Measurements from ENCODE around the gene ARPIN. TPM values are rescaled to one million over a fixed set of nuclear protein-coding genes. Genes with fewer than 3 reads are reported as not detected.
A peak's percentile ranks its signal among the peaks of the same experiment; 100 is the strongest.

ARPIN gene
- total and polyA plus RNA-seq, 8 donors: 31.1 to 37.4 (median 35.6) TPM

DNA sequence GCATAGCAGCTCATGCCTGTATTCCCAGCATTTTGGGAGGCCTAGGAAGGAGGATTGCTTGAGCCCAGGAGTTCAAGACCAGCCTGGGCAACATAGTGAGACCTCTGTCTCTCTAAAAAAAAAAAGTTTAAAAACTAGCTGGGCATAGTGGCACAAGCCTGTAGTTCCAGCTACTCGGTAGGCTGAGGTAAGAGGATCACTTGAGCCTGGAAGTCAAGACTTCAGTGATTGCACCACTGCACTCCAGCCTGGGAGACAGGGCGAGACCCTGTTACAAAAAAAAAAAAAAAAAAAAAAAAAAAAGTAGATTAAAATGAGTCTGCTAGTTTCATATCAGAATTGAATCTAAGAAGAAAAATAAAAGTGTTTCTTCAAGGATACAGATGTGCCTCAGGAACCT, 65.7 kb downstream of the ARPIN start:
- Histone ChIP-seq H3K9me3 (no peaks in the 10 kb centered on the region), H3K27ac (peak overlapping the region in 1 of 2 donors; percentile 80), H3K4me3 (no peak overlapping the region), H3K27me3 (no peaks in the 10 kb centered on the region), H3K4me1 (peaks cover 7 to 76% of the 10 kb centered on the region in 2 donors), H3K36me3 (peaks cover 0 to 24% of the 10 kb centered on the region in 2 donors)
- no peak for DNase-seq
- peak; percentile 63 for ATAC-seq
- intact Hi-C loops (cut with DNase I): no loop called here
- TF ChIP-seq, protein P1, sequence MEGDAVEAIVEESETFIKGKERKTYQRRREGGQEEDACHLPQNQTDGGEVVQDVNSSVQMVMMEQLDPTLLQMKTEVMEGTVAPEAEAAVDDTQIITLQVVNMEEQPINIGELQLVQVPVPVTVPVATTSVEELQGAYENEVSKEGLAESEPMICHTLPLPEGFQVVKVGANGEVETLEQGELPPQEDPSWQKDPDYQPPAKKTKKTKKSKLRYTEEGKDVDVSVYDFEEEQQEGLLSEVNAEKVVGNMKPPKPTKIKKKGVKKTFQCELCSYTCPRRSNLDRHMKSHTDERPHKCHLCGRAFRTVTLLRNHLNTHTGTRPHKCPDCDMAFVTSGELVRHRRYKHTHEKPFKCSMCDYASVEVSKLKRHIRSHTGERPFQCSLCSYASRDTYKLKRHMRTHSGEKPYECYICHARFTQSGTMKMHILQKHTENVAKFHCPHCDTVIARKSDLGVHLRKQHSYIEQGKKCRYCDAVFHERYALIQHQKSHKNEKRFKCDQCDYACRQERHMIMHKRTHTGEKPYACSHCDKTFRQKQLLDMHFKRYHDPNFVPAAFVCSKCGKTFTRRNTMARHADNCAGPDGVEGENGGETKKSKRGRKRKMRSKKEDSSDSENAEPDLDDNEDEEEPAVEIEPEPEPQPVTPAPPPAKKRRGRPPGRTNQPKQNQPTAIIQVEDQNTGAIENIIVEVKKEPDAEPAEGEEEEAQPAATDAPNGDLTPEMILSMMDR (IDR thresholded peaks at IDR 0.05): no peak

DNA sequence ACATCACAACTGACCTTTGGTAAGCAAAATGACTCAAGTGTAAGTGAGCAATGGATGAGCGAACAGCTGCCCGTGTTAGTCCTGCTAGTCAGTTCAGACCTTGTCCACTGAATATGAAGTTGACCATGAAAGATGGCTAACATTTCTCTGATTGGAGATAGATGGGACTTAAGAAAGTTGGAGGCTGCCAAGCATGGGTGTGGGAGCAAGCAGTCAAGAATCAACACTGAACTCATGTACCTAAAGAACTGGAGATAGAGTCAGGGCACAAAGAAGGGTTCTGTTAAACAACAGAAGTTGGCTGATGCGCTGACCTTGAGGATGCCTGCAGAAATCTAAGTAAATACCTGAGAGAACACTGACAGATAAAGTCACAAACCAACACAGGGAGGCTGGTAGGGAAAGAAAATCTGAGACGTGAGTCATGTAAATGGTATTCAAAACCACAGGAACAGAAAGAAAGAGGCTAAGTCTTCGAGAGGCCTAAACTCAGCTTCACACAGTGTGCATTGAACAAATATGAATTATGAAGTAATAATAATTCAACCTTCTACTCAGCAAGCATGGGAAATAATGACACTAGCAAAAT, 67.4 kb downstream of the ARPIN start:
- peaks cover 0 to 18% of the 10 kb centered on the region in 2 donors for H3K36me3 ChIP-seq
- TF ChIP-seq, protein P1 (IDR thresholded peaks at IDR 0.05): no peak
- no peak overlapping the region for H3K4me3 ChIP-seq
- H3K9me3 ChIP-seq: no peaks in the 10 kb centered on the region
- ATAC-seq: peak; percentile 87
- peaks cover 7 to 59% of the 10 kb centered on the region in 2 donors for H3K4me1 ChIP-seq
- H3K27ac ChIP-seq: peak overlapping the region in 1 of 2 donors; percentile 64
- intact Hi-C loops (cut with DNase I): no loop called here
- no peaks in the 10 kb centered on the region for H3K27me3 ChIP-seq
- DNase-seq: no peak

Small RNA genes lying within 50 kb of the gene (microRNA-seq; reads per million reads assigned to microRNA genes)
- gene MIR5009 (0 reads per million in 2 donors), gene MIR5094 (0 reads per million in 2 donors)

Other genes with a start within 250 kb of the ARPIN start
- under 1 TPM; 0.37 to 0.55 TPM for gene PLIN1, start 233.6 kb downstream of the ARPIN start, total RNA-seq
- 1 to 10 TPM in 3 of 6 donors, under 1 TPM in 3; 0.74 to 1.7 (median 0.98) TPM for gene PLIN1, start 233.6 kb downstream of the ARPIN start, polyA plus RNA-seq (ENCODE audit: insufficient read length in 6 of 6)
- gene PEX11A, start 222.2 kb downstream of the ARPIN start, total RNA-seq: 1 to 10 TPM; 5.6 to 8.6 TPM
- 10 to 100 TPM; 14.9 to 18.3 (median 16.9) TPM for gene PEX11A, start 222.2 kb downstream of the ARPIN start, polyA plus RNA-seq (ENCODE audit: insufficient read length in 6 of 6)
- under 1 TPM; 0.20 to 0.52 TPM for gene WDR93, start 222.1 kb downstream of the ARPIN start, total RNA-seq
- 1 to 10 TPM; 1.2 to 2.1 (median 1.6) TPM for gene WDR93, start 222.1 kb downstream of the ARPIN start, polyA plus RNA-seq (ENCODE audit: insufficient read length in 6 of 6)
- 1 to 10 TPM; 3.0 to 4.2 TPM for gene MESP1, start 161.7 kb downstream of the ARPIN start, total RNA-seq
- gene MESP1, start 161.7 kb downstream of the ARPIN start, polyA plus RNA-seq (ENCODE audit: insufficient read length in 6 of 6): under 1 TPM; 0.18 to 0.45 (median 0.34) TPM
- under 1 TPM in 1 of 2 donors, not detected in 1; 0.35 TPM for gene MESP2, start 136.6 kb downstream of the ARPIN start, total RNA-seq
- gene MESP2, start 136.6 kb downstream of the ARPIN start, polyA plus RNA-seq (ENCODE audit: insufficient read length in 6 of 6): under 1 TPM in 2 of 6 donors, not detected in 4; 0.14 to 0.34 TPM
- 100 to 1,000 TPM in 1 of 2 donors, 10 to 100 TPM in 1; 27.2 to 139 TPM for gene ANPEP, start 98.1 kb downstream of the ARPIN start, total RNA-seq
- gene ANPEP, start 98.1 kb downstream of the ARPIN start, polyA plus RNA-seq (ENCODE audit: insufficient read length in 6 of 6): 1 to 10 TPM; 3.0 to 6.6 (median 4.3) TPM
- gene AP3S2, start 19.0 kb downstream of the ARPIN start, total RNA-seq: 10 to 100 TPM; 34.2 to 34.8 TPM
- 10 to 100 TPM; 27.1 to 39.5 (median 32.2) TPM for gene AP3S2, start 19.0 kb downstream of the ARPIN start, polyA plus RNA-seq (ENCODE audit: insufficient read length in 6 of 6)
- 10 to 100 TPM; 46.2 to 53.7 TPM for gene ZNF710, start 88.4 kb upstream of the ARPIN start, total RNA-seq
- 10 to 100 TPM; 27.9 to 43.9 (median 33.6) TPM for gene ZNF710, start 88.4 kb upstream of the ARPIN start, polyA plus RNA-seq (ENCODE audit: insufficient read length in 6 of 6)
- gene IDH2, start 189.5 kb upstream of the ARPIN start, total RNA-seq: 10 to 100 TPM; 92.7 to 95.3 TPM
- 100 to 1,000 TPM; 114 to 137 (median 125) TPM for gene IDH2, start 189.5 kb upstream of the ARPIN start, polyA plus RNA-seq (ENCODE audit: insufficient read length in 6 of 6)

Measured in left lung (tissue), 10 donors.